Endothelial cell (in vitro differentiated cells): ENCODE results near the gene STARD3. TPM values are rescaled to one million over a fixed set of nuclear protein-coding genes. Genes with fewer than 3 reads are reported as not detected.

ENCODE experiments used
- DNase-seq: peaks from one replicate; pipeline ENCODE4 v3.0.0; 2021; ENCODE audit warnings: low spot score
- H3K27ac Mint-ChIP-seq: one replicate; pipeline ENCODE4 v1.8.0; 2021; ENCODE audit warnings: mixed read lengths, inconsistent platforms; ENCODE audit not compliant: unreplicated experiment
- H3K27me3 Mint-ChIP-seq: one replicate; pipeline ENCODE4 v1.8.0; 2021; ENCODE audit warnings: mild to moderate bottlenecking, moderate library complexity, mixed read lengths, inconsistent platforms; ENCODE audit not compliant: unreplicated experiment
- H3K36me3 Mint-ChIP-seq: one replicate; pipeline ENCODE4 v1.8.0; 2021; ENCODE audit warnings: mild to moderate bottlenecking, low read depth, mixed read lengths, inconsistent platforms; ENCODE audit not compliant: unreplicated experiment
- H3K4me1 Mint-ChIP-seq: one replicate; pipeline ENCODE4 v1.8.0; 2021; ENCODE audit warnings: mild to moderate bottlenecking, mixed read lengths, inconsistent platforms; ENCODE audit not compliant: unreplicated experiment
- H3K4me3 Mint-ChIP-seq: one replicate; pipeline ENCODE4 v1.8.0; 2021; ENCODE audit warnings: mild to moderate bottlenecking, mixed read lengths, inconsistent platforms; ENCODE audit not compliant: unreplicated experiment
- H3K9me3 Mint-ChIP-seq: one replicate; pipeline ENCODE4 v1.8.0; 2021; ENCODE audit warnings: mixed read lengths, inconsistent platforms; ENCODE audit not compliant: unreplicated experiment
- CTCF ChIP-seq: fragments of 200-600 bp; sonication (generic); IDR thresholded peaks from one replicate; pipeline ENCODE4 v1.5.0; 2021; ENCODE audit warnings: antibody characterized with exemption; ENCODE audit not compliant: unreplicated experiment
- total RNA-seq: library from RNA; stranded (reverse); fragmentation: NEBNext Ultra II Directional; extraction: Animal tissue kit (Norgen Biotek cat#: 25700); gene quantifications from one replicate; pipeline ENCODE4 v1.2.1, GENCODE V29; 2021; ENCODE audit not compliant: unreplicated experiment

Gene STARD3
- total RNA-seq, 1 donor from 2014 or later, result 77.7 TPM

GRCh38 chr17:39676198-39676819, 39.4 kb downstream of the STARD3 start:
- H3K4me1 Mint-ChIP-seq, result peaks cover 12% of the 10 kb centered on the region
- no peaks in the 10 kb centered on the region for H3K9me3 Mint-ChIP-seq
- H3K36me3 Mint-ChIP-seq, result no peaks in the 10 kb centered on the region
- H3K27me3 Mint-ChIP-seq, result peaks cover 15% of the 10 kb centered on the region
- no peak for TF ChIP-seq CTCF
- DNase-seq, result no peak
- H3K27ac Mint-ChIP-seq, result no peak overlapping the region
- no peak overlapping the region for H3K4me3 Mint-ChIP-seq

GRCh38 chr17:39677072-39677471, 40.1 kb downstream of the STARD3 start:
- Mint-ChIP-seq H3K4me3 (no peak overlapping the region), H3K27me3 (peaks cover 10% of the 10 kb centered on the region), H3K9me3 (no peaks in the 10 kb centered on the region), H3K4me1 (peaks cover 12% of the 10 kb centered on the region), H3K27ac (no peak overlapping the region), H3K36me3 (no peaks in the 10 kb centered on the region)
- TF ChIP-seq CTCF, result no peak
- no peak for DNase-seq

- Mint-ChIP-seq H3K9me3 (no peaks in the 10 kb centered on the region), H3K4me1 (peaks cover 12% of the 10 kb centered on the region), H3K27me3 (peaks cover 8% of the 10 kb centered on the region), H3K36me3 (no peaks in the 10 kb centered on the region), H3K4me3 (no peak overlapping the region), H3K27ac (no peak overlapping the region)
- DNase-seq, result no peak
- no peak for TF ChIP-seq CTCF
Observed at GRCh38 chr17:39677542-39678339, 40.8 kb downstream of the STARD3 start.

- H3K4me1 Mint-ChIP-seq, result peaks cover 12% of the 10 kb centered on the region
Observed at GRCh38 chr17:39678340-39679116, 41.6 kb downstream of the STARD3 start.

More at GRCh38 chr17:39678340-39679116, 41.6 kb downstream of the STARD3 start:
- no peak for DNase-seq
- no peak overlapping the region for H3K4me3 Mint-ChIP-seq
- H3K27ac Mint-ChIP-seq, result no peak overlapping the region
- H3K36me3 Mint-ChIP-seq, result no peaks in the 10 kb centered on the region
- TF ChIP-seq CTCF, result no peak
- H3K27me3 Mint-ChIP-seq, result peaks cover 5% of the 10 kb centered on the region
- no peaks in the 10 kb centered on the region for H3K9me3 Mint-ChIP-seq
